Kidney (tissue), 14 donors: ENCODE data around the gene APP. TPM values are rescaled to one million over a fixed set of nuclear protein-coding genes. Genes with fewer than 3 reads are reported as not detected.

ENCODE experiments used
- DNase-seq, 5 donors: peaks; one replicate each; pipeline ENCODE4 v3.0.0-alpha.2; 2013 to 2020
- FAIRE-seq: peaks from 2 replicates; lab custom pipeline; 2012; peaks lifted over from hg19 to GRCh38; lab: Jason Lieb, UNC
- H3K27ac ChIP-seq, 2 donors: one replicate each; pipeline ENCODE4 v1.7.0; 2013; ENCODE audit warnings: low read depth in 2 of 2, low read length in 2 of 2, inconsistent platforms in 1 of 2
- H3K27me3 ChIP-seq: one replicate; pipeline ENCODE4 v1.7.1; 2013; ENCODE audit warnings: low read length, inconsistent platforms; ENCODE audit not compliant: control insufficient read depth, insufficient read depth
- H3K36me3 ChIP-seq, 3 donors: one replicate each; pipeline versions ENCODE4 v1.7.0 to v1.7.1; 2013; ENCODE audit warnings: low read length in 3 of 3, control low read depth in 1 of 3, inconsistent platforms in 1 of 3; ENCODE audit not compliant: insufficient read depth in 3 of 3, control insufficient read depth in 2 of 3
- H3K4me1 ChIP-seq, 3 donors: one replicate each; pipeline versions ENCODE4 v1.7.0 to v1.7.1; 2013; ENCODE audit warnings: low read length in 3 of 3, inconsistent platforms in 1 of 3, low read depth in 1 of 3; ENCODE audit not compliant: control insufficient read depth in 2 of 3, insufficient read depth in 2 of 3
- H3K4me3 ChIP-seq, 3 donors: one replicate each; pipeline versions ENCODE4 v1.7.0 to v1.8.1; 2013; ENCODE audit warnings: low read length in 3 of 3, control low read depth in 1 of 3, inconsistent platforms in 1 of 3
- H3K9ac ChIP-seq, 3 donors: one replicate each; pipeline versions ENCODE4 v1.7.0 to v1.7.1; 2013; ENCODE audit warnings: low read length in 3 of 3, control low read depth in 1 of 3, inconsistent platforms in 1 of 3
- H3K9me3 ChIP-seq, 3 donors: one replicate each; pipeline versions ENCODE4 v1.7.0 to v1.7.1; 2013; ENCODE audit warnings: low read length in 3 of 3, control low read depth in 1 of 3, inconsistent platforms in 1 of 3; ENCODE audit not compliant: control insufficient read depth in 2 of 3, insufficient read depth in 1 of 3
- CTCF ChIP-seq: IDR thresholded peaks from 3 replicates; pipeline ENCODE4 v1.5.1; 2012; ENCODE audit warnings: mild to moderate bottlenecking, moderate library complexity, borderline replicate concordance; ENCODE audit not compliant: insufficient read depth; ENCODE audit errors: extremely low read depth
- intact Hi-C: fragments of 100-400 bp; cut with DNase I; formaldehyde crosslinking; loops from one replicate; pipeline ENCODE4 v1.11.1; 2022
- polyA plus RNA-seq: library from polyadenylated mRNA; stranded (reverse); fragments of 350-450 nt; fragmentation: Illumina TruSeq; extraction: RNeasy Lipid Tissue Mini Kit (QIAGEN cat#74804); gene quantifications from one replicate; pipeline ENCODE4 v1.2.3, GENCODE V29; 2014; ENCODE audit warnings: low read depth, low replicate concordance; ENCODE audit not compliant: insufficient read depth
- total RNA-seq: library from RNA; stranded (reverse); fragmentation: NEBNext Ultra II Directional; extraction: Animal tissue kit (Norgen Biotek cat#: 25700); gene quantifications from one replicate; pipeline ENCODE4 v1.2.1, GENCODE V29; 2021
- donor health status: control.
- donor health status: control.
- donor health status: control.
- donor health status: control.
- donor health status: control.
- donor health status: DM: yes; HTN: yes; CAD: no.
- donor health status: Normal renal cell carcinoma (clear cell type).

The APP gene
- total and polyA plus RNA-seq, 2 donors from 2014 or later = 472 to 1,303 TPM

- FAIRE-seq (no peak), DNase-seq (no peak)
- Histone ChIP-seq H3K4me3 (no peak overlapping the region), H3K36me3 (peaks cover 3 to 10% (median 7%) of the 10 kb centered on the region in 3 donors), H3K9me3 (no peaks in the 10 kb centered on the region), H3K27ac (no peak overlapping the region), H3K4me1 (peaks cover 0 to 7% (median 0%) of the 10 kb centered on the region in 3 donors), H3K27me3 (no peaks in the 10 kb centered on the region), H3K9ac (no peak overlapping the region)
- intact Hi-C loops = no loop called here
- TF ChIP-seq CTCF = no peak
These were observed 190.5 kb downstream of the APP start for GRCh38 chr21:25979845-25980616.

DNA sequence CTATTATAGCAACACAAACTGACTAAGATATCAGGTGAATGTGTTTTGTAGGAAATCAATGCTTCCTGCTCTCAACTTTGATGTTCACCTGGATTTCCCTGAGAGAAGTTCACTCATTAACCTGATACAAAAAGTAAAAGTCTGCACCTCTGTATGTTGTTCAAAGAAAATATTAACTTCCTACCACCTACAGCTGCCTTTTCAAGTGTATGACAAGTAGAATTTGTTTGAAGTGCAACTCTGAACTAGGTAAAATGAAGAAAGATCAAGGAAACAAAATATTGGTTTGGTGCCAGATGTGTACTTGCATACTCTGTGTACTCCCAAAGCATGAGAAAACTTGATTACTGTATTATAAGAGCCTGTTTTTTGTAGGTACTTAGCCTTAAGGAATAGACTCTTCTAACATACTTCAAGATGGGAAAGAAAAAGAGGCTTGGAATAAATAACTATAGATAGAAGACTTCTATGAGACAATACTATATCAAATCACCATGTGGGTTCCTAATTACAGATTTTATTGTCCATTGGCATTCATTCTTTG lies 193.4 kb downstream of the APP start:
- intact Hi-C loops = no loop called here
- Histone ChIP-seq H3K4me1 (peaks cover 0 to 7% (median 0%) of the 10 kb centered on the region in 3 donors), H3K9ac (no peak overlapping the region), H3K27ac (no peak overlapping the region), H3K27me3 (no peaks in the 10 kb centered on the region), H3K9me3 (no peaks in the 10 kb centered on the region), H3K4me3 (no peak overlapping the region), H3K36me3 (peaks cover 10 to 16% (median 12%) of the 10 kb centered on the region in 3 donors)
- DNase-seq (no peak), FAIRE-seq (no peak)
- no peak for TF ChIP-seq CTCF

DNA sequence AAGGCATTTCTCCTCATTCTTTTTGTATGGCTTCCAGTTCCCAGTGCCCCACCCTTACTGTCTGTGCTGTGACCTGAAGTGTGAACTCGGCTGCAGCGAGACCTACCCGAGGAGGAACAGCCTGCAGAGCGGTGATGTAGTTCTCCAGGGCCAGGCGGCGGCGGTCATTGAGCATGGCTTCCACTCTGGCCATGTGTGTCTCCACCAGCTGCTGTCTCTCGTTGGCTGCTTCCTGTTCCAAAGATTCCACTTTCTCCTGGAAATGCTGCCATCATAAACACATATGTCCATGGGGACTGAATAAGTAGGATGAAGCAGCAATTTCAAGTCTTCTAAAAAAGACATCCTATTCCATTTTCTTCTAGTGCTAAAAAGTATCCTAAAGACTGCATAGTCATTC lies 195.6 kb downstream of the APP start:
- TF ChIP-seq CTCF = no peak
- H3K36me3 ChIP-seq = peaks cover 15 to 16% (median 16%) of the 10 kb centered on the region in 3 donors
- H3K27ac ChIP-seq = no peak overlapping the region
- peaks cover 0 to 7% (median 0%) of the 10 kb centered on the region in 3 donors for H3K4me1 ChIP-seq
- intact Hi-C loops = no loop called here
- no peak overlapping the region for H3K9ac ChIP-seq
- H3K27me3 ChIP-seq = no peaks in the 10 kb centered on the region
- H3K4me3 ChIP-seq = no peak overlapping the region
- H3K9me3 ChIP-seq = no peaks in the 10 kb centered on the region
- DNase-seq (no peak), FAIRE-seq (no peak)
